Stimulated activated memory B cell treated with anti-CD40 and anti-IgM and Interleukin-4, amounts not matched to agents 10 μg/mL and 1 μg/mL and 100 μg/mL, for 72 hours (primary cell): ENCODE data around the gene GPATCH8.
"Not testable (repeated sequence)": the region's sequence is repeated elsewhere in the genome, so short reads cannot be mapped to it uniquely, and the experiment has no call there.

Experiments
- ATAC-seq: fragments of 150-1000 bp; cut with Tn5 transposase; 2 replicates; pipeline ENCODE4 v1.10.0; 2021
- H3K27ac Mint-ChIP-seq: one replicate; pipeline ENCODE4 v1.8.0; 2022; ENCODE audit warnings: mild to moderate bottlenecking, mixed read lengths
- H3K27me3 Mint-ChIP-seq: one replicate; pipeline ENCODE4 v1.8.0; 2022; ENCODE audit warnings: mixed read lengths
- H3K36me3 Mint-ChIP-seq: one replicate; pipeline ENCODE4 v1.8.0; 2022; ENCODE audit warnings: mixed read lengths
- H3K4me1 Mint-ChIP-seq: one replicate; pipeline ENCODE4 v1.8.0; 2022; ENCODE audit warnings: mixed read lengths
- H3K4me3 Mint-ChIP-seq: one replicate; pipeline ENCODE4 v1.8.0; 2022; ENCODE audit warnings: mild to moderate bottlenecking, moderate library complexity, mixed read lengths
- H3K9me3 Mint-ChIP-seq: one replicate; pipeline ENCODE4 v1.8.0; 2022; ENCODE audit warnings: mixed read lengths

The GPATCH8 gene

GRCh38 chr17:44383363-44383762 lies 119.8 kb downstream of the GPATCH8 start:
- H3K27ac Mint-ChIP-seq: no peak overlapping the region
- H3K4me3 Mint-ChIP-seq: no peak overlapping the region
- peaks cover 90% of the 10 kb centered on the region for H3K27me3 Mint-ChIP-seq
- H3K36me3 Mint-ChIP-seq: no peaks in the 10 kb centered on the region
- no peaks in the 10 kb centered on the region for H3K9me3 Mint-ChIP-seq
- ATAC-seq: no peak
- H3K4me1 Mint-ChIP-seq: peaks cover 20% of the 10 kb centered on the region

GRCh38 chr17:44382917-44383316 lies 120.3 kb downstream of the GPATCH8 start:
- Mint-ChIP-seq H3K4me3 (no peak overlapping the region), H3K27ac (no peak overlapping the region), H3K27me3 (peaks cover 94% of the 10 kb centered on the region), H3K9me3 (no peaks in the 10 kb centered on the region), H3K4me1 (peaks cover 20% of the 10 kb centered on the region), H3K36me3 (no peaks in the 10 kb centered on the region)
- ATAC-seq: no peak

GRCh38 chr17:44381810-44382305 lies 121.3 kb downstream of the GPATCH8 start:
- ATAC-seq: no peak
- no peak overlapping the region for H3K4me3 Mint-ChIP-seq
- peaks cover 20% of the 10 kb centered on the region for H3K4me1 Mint-ChIP-seq
- no peak overlapping the region for H3K27ac Mint-ChIP-seq
- H3K36me3 Mint-ChIP-seq: no peaks in the 10 kb centered on the region
- H3K9me3 Mint-ChIP-seq: no peaks in the 10 kb centered on the region
- peaks cover 92% of the 10 kb centered on the region for H3K27me3 Mint-ChIP-seq

- H3K36me3 Mint-ChIP-seq: no peaks in the 10 kb centered on the region
- H3K27me3 Mint-ChIP-seq: peaks cover 92% of the 10 kb centered on the region
- no peak for ATAC-seq
- H3K4me3 Mint-ChIP-seq: no peak overlapping the region
- H3K9me3 Mint-ChIP-seq: no peaks in the 10 kb centered on the region
- peaks cover 14% of the 10 kb centered on the region for H3K4me1 Mint-ChIP-seq
- no peak overlapping the region for H3K27ac Mint-ChIP-seq
Measured at GRCh38 chr17:44380767-44381166, 122.4 kb downstream of the GPATCH8 start.

GRCh38 chr17:44379887-44380286 lies 123.3 kb downstream of the GPATCH8 start:
- no peak for ATAC-seq
- H3K4me1 Mint-ChIP-seq: peaks cover 11% of the 10 kb centered on the region
- no peaks in the 10 kb centered on the region for H3K36me3 Mint-ChIP-seq
- no peak overlapping the region for H3K27ac Mint-ChIP-seq
- peaks cover 93% of the 10 kb centered on the region for H3K27me3 Mint-ChIP-seq
- no peaks in the 10 kb centered on the region for H3K9me3 Mint-ChIP-seq
- H3K4me3 Mint-ChIP-seq: no peak overlapping the region

- Mint-ChIP-seq H3K27me3 (peaks cover 93% of the 10 kb centered on the region), H3K4me1 (peaks cover 12% of the 10 kb centered on the region), H3K27ac (no peak overlapping the region), H3K9me3 (no peaks in the 10 kb centered on the region), H3K36me3 (no peaks in the 10 kb centered on the region), H3K4me3 (no peak overlapping the region)
- ATAC-seq: no peak
Measured at GRCh38 chr17:44378171-44378705, 125.0 kb downstream of the GPATCH8 start.

GRCh38 chr17:44376779-44377178 lies 126.4 kb downstream of the GPATCH8 start:
- ATAC-seq: no peak
- Mint-ChIP-seq H3K36me3 (no peaks in the 10 kb centered on the region), H3K27ac (no peak overlapping the region), H3K27me3 (peaks cover 93% of the 10 kb centered on the region), H3K4me3 (no peak overlapping the region), H3K4me1 (peaks cover 12% of the 10 kb centered on the region), H3K9me3 (no peaks in the 10 kb centered on the region)

- no peak for ATAC-seq
- Mint-ChIP-seq H3K36me3 (no peaks in the 10 kb centered on the region), H3K27me3 (peaks cover 94% of the 10 kb centered on the region), H3K27ac (no peak overlapping the region), H3K9me3 (no peaks in the 10 kb centered on the region), H3K4me1 (peaks cover 12% of the 10 kb centered on the region), H3K4me3 (no peak overlapping the region)
Measured at GRCh38 chr17:44376124-44376523, 127.1 kb downstream of the GPATCH8 start.

- no peak overlapping the region for H3K4me3 Mint-ChIP-seq
- no peaks in the 10 kb centered on the region for H3K9me3 Mint-ChIP-seq
- no peak for ATAC-seq
- H3K36me3 Mint-ChIP-seq: no peaks in the 10 kb centered on the region
- H3K27me3 Mint-ChIP-seq: peaks cover 94% of the 10 kb centered on the region
- no peak overlapping the region for H3K27ac Mint-ChIP-seq
- H3K4me1 Mint-ChIP-seq: peaks cover 12% of the 10 kb centered on the region
Measured at GRCh38 chr17:44375196-44376017, 127.8 kb downstream of the GPATCH8 start.

- Mint-ChIP-seq H3K4me3 (no peak overlapping the region), H3K9me3 (no peaks in the 10 kb centered on the region), H3K27ac (no peak overlapping the region), H3K36me3 (no peaks in the 10 kb centered on the region), H3K27me3 (peaks cover 86% of the 10 kb centered on the region), H3K4me1 (peaks cover 12% of the 10 kb centered on the region)
- ATAC-seq: peak; percentile 34
Measured at GRCh38 chr17:44374306-44375195, 128.7 kb downstream of the GPATCH8 start.

GRCh38 chr17:44372036-44372435 lies 131.2 kb downstream of the GPATCH8 start:
- Mint-ChIP-seq H3K27ac (no peak overlapping the region), H3K27me3 (peaks cover 84% of the 10 kb centered on the region), H3K9me3 (no peaks in the 10 kb centered on the region), H3K4me3 (no peak overlapping the region), H3K4me1 (peaks cover 12% of the 10 kb centered on the region), H3K36me3 (no peaks in the 10 kb centered on the region)
- no peak for ATAC-seq

- H3K27ac Mint-ChIP-seq, H3K4me3 Mint-ChIP-seq, ATAC-seq, H3K4me1 Mint-ChIP-seq, H3K9me3 Mint-ChIP-seq, H3K36me3 Mint-ChIP-seq: not testable (repeated sequence)
- H3K27me3 Mint-ChIP-seq: peaks cover 77% of the 10 kb centered on the region
Measured at GRCh38 chr17:44369414-44370023, 133.7 kb downstream of the GPATCH8 start.

GRCh38 chr17:44368391-44369243 lies 134.6 kb downstream of the GPATCH8 start:
- not testable (repeated sequence) for H3K4me1 Mint-ChIP-seq, H3K9me3 Mint-ChIP-seq, H3K27ac Mint-ChIP-seq, H3K36me3 Mint-ChIP-seq, H3K4me3 Mint-ChIP-seq, ATAC-seq
- peaks cover 68% of the 10 kb centered on the region for H3K27me3 Mint-ChIP-seq

- Mint-ChIP-seq H3K27ac (no peak overlapping the region), H3K36me3 (no peaks in the 10 kb centered on the region), H3K4me3 (no peak overlapping the region), H3K4me1 (no peaks in the 10 kb centered on the region), H3K27me3 (peaks cover 62% of the 10 kb centered on the region), H3K9me3 (no peaks in the 10 kb centered on the region)
- no peak for ATAC-seq
Measured at GRCh38 chr17:44367231-44367979, 135.8 kb downstream of the GPATCH8 start.
